Measurements from ENCODE around the gene ISG15. TPM values are rescaled to one million over a fixed set of nuclear protein-coding genes. Genes with fewer than 3 reads are reported as not detected.
"Not testable (repeated sequence)": the region's sequence is repeated elsewhere in the genome, so short reads cannot be mapped to it uniquely, and the experiment has no call there.

The ISG15 gene
- total and polyA plus RNA-seq, 7 donors: 49.4 to 357 (median 78.7) TPM

- H3K4me3 ChIP-seq: peak overlapping the region; percentile 19 to 53 (median 40)
- H3K4me1 ChIP-seq: peaks cover 0 to 10% (median 9%) of the 10 kb centered on the region in 4 donors
- intact Hi-C loops (cut with DNase I): loop anchor here (5.0 kb wide), 1 partner anchor 74 kb away; no protein-coding TSS in a partner anchor
- H3K9me3 ChIP-seq: no peaks in the 10 kb centered on the region
- H3K36me3 ChIP-seq: no peaks in the 10 kb centered on the region
- WGBS, 2 donors: 1 to 4% methylated on average over 40 of the region's 40 CpGs
- H3K27me3 ChIP-seq: peaks cover 25 to 53% (median 48%) of the 10 kb centered on the region in 3 donors
- no peak for DNase-seq
- TF ChIP-seq CTCF (IDR thresholded peaks at IDR 0.05) (peak; percentile 30 to 81 (median 77)), POLR2A (IDR thresholded peaks at IDR 0.05) (no peak)
- H3K27ac ChIP-seq: peak overlapping the region; percentile 38 to 78 (median 72)
These were observed 37.2 kb upstream of the ISG15 start for GRCh38 chr1:975896-976683.

- not testable (repeated sequence) for H3K9me3 ChIP-seq, H3K4me1 ChIP-seq, H3K4me3 ChIP-seq, H3K27ac ChIP-seq, H3K36me3 ChIP-seq
- peak; percentile 88 for DNase-seq
- H3K27me3 ChIP-seq: peaks cover 18 to 47% (median 40%) of the 10 kb centered on the region in 3 donors
- 43 to 64% methylated on average over 16 of the region's 39 CpGs for WGBS, 2 donors
- intact Hi-C loops (cut with DNase I): loop anchor here (5.0 kb wide), 1 partner anchor 74 kb away; no protein-coding TSS in a partner anchor
These were observed 36.5 kb upstream of the ISG15 start for GRCh38 chr1:976791-977190.

GRCh38 chr1:978069-978834, 35.0 kb upstream of the ISG15 start:
- TF ChIP-seq POLR2AphosphoS5 (IDR thresholded peaks at IDR 0.05) (no peak), EP300 (IDR thresholded peaks at IDR 0.05) (no peak), POLR2A (IDR thresholded peaks at IDR 0.05) (no peak), CTCF (IDR thresholded peaks at IDR 0.05) (no peak)
- Histone ChIP-seq H3K36me3 (no peaks in the 10 kb centered on the region), H3K27ac (no peak overlapping the region), H3K4me3 (no peak overlapping the region), H3K9me3 (no peaks in the 10 kb centered on the region), H3K27me3 (peaks cover 7 to 47% (median 26%) of the 10 kb centered on the region in 3 donors), H3K4me1 (peaks cover 0 to 10% (median 9%) of the 10 kb centered on the region in 4 donors)
- intact Hi-C loops (cut with DNase I): loop anchor here (5.0 kb wide), 1 partner anchor 76 kb away; no protein-coding TSS in a partner anchor
- DNase-seq: peak; percentile 62
- 74 to 87% methylated on average over 44 of the region's 44 CpGs for WGBS, 2 donors

GRCh38 chr1:978835-979743, 34.2 kb upstream of the ISG15 start:
- peaks cover 0 to 13% (median 10%) of the 10 kb centered on the region in 4 donors for H3K4me1 ChIP-seq
- H3K4me3 ChIP-seq: no peak overlapping the region
- no peaks in the 10 kb centered on the region for H3K36me3 ChIP-seq
- no peak for TF ChIP-seq EP300 (IDR thresholded peaks at IDR 0.05)
- TF ChIP-seq POLR2AphosphoS5 (IDR thresholded peaks at IDR 0.05): no peak
- no peak for TF ChIP-seq CTCF (IDR thresholded peaks at IDR 0.05)
- no peak for TF ChIP-seq POLR2A (IDR thresholded peaks at IDR 0.05)
- 86 to 89% methylated on average over 60 of the region's 60 CpGs for WGBS, 2 donors
- peaks cover 7 to 47% (median 24%) of the 10 kb centered on the region in 3 donors for H3K27me3 ChIP-seq
- H3K27ac ChIP-seq: no peak overlapping the region
- peak; percentile 61 for DNase-seq
- H3K9me3 ChIP-seq: no peaks in the 10 kb centered on the region
- intact Hi-C loops (cut with DNase I): loop anchor here (5.0 kb wide), 1 partner anchor 77 kb away; no protein-coding TSS in a partner anchor
